Measurements from ENCODE around the gene ZNF189. TPM values are rescaled to one million over a fixed set of nuclear protein-coding genes. Genes with fewer than 3 reads are reported as not detected.

ZNF189 gene
- polyA plus RNA-seq, 2 of the 4 experiments (the other 2 are of a cell fraction): 8.8 to 13.9 TPM

- TF ChIP-seq RFX5 (IDR thresholded peaks at IDR 0.05): no peak
- no peak for TF ChIP-seq USF2 (IDR thresholded peaks at IDR 0.05)
Observed at GRCh38 chr9:101415578-101415977, 16.9 kb downstream of the ZNF189 start (continued).

GRCh38 chr9:101417389-101417788 lies 18.7 kb downstream of the ZNF189 start:
- FAIRE-seq (no peak), DNase-seq (ENCODE audit: low read depth in 1 of 2, low spot score in 1 of 2) (no peak), ATAC-seq (no peak)
- TF ChIP-seq ZSCAN20 (CRISPR knock-in tag; IDR thresholded peaks at IDR 0.05) (no peak), FOSB (CRISPR knock-in tag; IDR thresholded peaks at IDR 0.05) (no peak), HDAC2 (IDR thresholded peaks at IDR 0.05) (no peak), HMGXB4 (CRISPR knock-in tag; IDR thresholded peaks at IDR 0.05; ENCODE audit: borderline replicate concordance) (no peak), ZFP36 (IDR thresholded peaks at IDR 0.05; ENCODE audit: borderline replicate concordance, partially characterized antibody) (no peak), CBX2 (IDR thresholded peaks at IDR 0.05; ENCODE audit: borderline replicate concordance, low read depth) (no peak), NPAS2 (CRISPR knock-in tag; IDR thresholded peaks at IDR 0.05; ENCODE audit: borderline replicate concordance) (no peak), RNF2 (IDR thresholded peaks at IDR 0.05; ENCODE audit: borderline replicate concordance, low read depth) (no peak), SREBF2 (IDR thresholded peaks at IDR 0.05) (no peak), ATOH8 (CRISPR knock-in tag; IDR thresholded peaks at IDR 0.05; ENCODE audit: low read depth) (no peak), ESRRA (IDR thresholded peaks at IDR 0.05; ENCODE audit: borderline replicate concordance, low read length) (no peak), ELK1 (IDR thresholded peaks at IDR 0.05; ENCODE audit: low read depth, low read length) (no peak), TFCP2L1 (CRISPR knock-in tag; IDR thresholded peaks at IDR 0.05) (no peak), MAX (IDR thresholded peaks at IDR 0.05) (no peak), MAFK (IDR thresholded peaks at IDR 0.05; ENCODE audit: partially characterized antibody) (no peak), BCL3 (IDR thresholded peaks at IDR 0.05) (no peak), FOSL2 (IDR thresholded peaks at IDR 0.05) (no peak), FOSL2 (CRISPR knock-in tag; IDR thresholded peaks at IDR 0.05) (no peak), REST (IDR thresholded peaks at IDR 0.05) (no peak), TP53 (CRISPR knock-in tag; IDR thresholded peaks at IDR 0.05) (no peak), USF2 (IDR thresholded peaks at IDR 0.05) (no peak)
- H3K4me3 ChIP-seq: no peak overlapping the region
- peaks cover 44% of the 10 kb centered on the region for H3K9me3 ChIP-seq
- H3K4me1 ChIP-seq: no peaks in the 10 kb centered on the region
- POLR2A ChIA-PET: no interaction called here
- H3K4me2 ChIP-seq: no peak overlapping the region
- CTCF ChIA-PET: interaction anchor here (1.1 kb wide), 1 partner anchor 106 kb away, joined by 3 read pairs; no protein-coding TSS in a partner anchor
- no peak overlapping the region for H3K27ac ChIP-seq

Measured in A549 (cell line).